HG03095 (cell line): ENCODE measurements around the gene AKR1B1.

Source experiments
- ATAC-seq: cut with Tn5 transposase; IDR thresholded peaks from one replicate; pipeline ENCODE4 v1.9.1; 2021; ENCODE audit warnings: moderate library complexity; ENCODE audit not compliant: unreplicated experiment

Gene AKR1B1

DNA sequence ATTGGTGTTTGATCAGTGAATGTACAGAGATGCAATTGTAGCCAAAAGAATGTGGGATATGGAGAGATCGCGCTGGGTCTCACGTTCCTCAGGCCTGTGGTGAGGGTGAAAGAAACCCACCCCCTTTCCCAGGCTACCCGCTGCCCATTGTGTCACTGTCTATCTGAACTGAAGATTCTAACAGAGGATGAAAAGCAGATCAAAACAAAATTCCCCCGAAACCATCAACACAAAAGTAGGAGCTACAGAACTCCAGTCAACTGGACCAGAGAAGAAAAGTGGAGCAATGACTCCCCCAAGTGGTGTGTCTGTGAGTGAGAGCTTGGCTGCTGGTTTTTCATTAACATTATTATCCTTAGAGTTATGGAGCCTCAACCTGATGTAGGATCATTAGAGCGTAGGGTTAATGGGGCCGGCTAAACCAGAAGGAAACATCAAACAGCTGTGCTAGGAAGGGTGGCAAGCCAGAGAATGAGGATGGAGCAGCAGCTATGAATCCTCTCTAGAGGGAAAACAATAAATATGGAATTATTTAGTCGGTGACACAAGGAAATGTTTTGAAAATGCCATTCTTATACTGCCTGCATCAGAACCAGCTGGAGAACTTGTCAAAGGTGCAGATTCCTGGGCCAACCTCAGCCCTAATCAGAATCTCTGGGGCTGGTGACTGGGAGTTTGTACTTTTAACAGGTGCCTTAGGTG lies 38.3 kb downstream of the AKR1B1 start:
- ATAC-seq = no peak

DNA sequence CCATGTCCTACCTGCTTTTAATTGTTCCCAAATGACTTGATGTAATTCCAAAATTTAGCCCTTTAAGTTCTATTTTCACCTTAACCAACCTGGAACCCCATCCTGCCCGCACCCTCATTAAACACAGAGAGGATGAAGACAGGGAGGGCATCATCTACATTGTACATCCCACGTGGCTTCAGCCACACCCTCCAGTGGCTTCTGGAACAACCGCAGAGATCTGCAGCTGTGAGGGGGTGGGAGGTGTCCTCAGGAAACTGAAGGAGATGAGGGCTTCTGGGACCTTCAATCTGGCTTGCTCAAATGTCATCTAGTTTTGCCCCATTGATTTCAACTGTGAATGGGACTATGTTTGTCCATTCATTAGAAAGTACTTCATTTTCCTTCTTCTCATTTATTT lies 39.0 kb downstream of the AKR1B1 start:
- ATAC-seq = no peak

DNA sequence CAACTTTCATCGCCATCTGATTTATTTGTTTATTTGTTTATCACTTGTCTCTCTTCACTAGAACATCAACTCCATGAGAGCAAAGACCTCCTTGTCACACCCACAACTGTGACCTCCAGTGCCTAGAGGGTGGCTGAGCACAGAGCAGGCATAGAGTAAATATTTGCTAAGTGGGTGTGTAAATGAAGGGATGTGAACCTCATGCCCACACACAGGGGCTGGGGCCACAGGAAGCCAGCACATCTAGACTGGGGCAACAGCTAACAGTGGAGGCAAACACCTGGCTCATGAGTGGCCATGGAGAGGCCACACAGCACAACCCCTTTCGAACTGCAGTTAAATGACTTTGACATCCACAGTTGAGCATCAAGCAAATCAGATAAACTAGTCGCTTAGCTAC lies 39.8 kb downstream of the AKR1B1 start:
- ATAC-seq = no peak

DNA sequence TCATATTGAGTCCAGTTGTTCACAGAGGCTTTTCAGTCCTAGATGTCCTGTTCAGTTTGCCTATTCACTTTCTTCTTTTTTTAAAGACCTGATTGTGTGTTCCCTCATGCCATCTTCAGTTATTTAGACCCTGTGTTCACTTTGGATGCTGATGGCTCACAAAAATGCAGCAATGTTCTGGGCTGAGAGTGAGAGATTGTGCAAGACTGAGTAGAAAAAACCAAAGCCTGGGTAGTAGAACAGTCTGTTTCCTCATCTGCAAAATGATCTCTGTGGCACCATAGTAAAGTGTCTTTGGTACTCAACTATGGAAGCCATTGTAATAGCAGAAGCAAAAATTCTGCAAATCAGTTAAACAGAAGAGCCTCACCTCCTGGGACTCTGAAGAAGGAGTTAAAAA lies 43.2 kb downstream of the AKR1B1 start:
- no peak for ATAC-seq

DNA sequence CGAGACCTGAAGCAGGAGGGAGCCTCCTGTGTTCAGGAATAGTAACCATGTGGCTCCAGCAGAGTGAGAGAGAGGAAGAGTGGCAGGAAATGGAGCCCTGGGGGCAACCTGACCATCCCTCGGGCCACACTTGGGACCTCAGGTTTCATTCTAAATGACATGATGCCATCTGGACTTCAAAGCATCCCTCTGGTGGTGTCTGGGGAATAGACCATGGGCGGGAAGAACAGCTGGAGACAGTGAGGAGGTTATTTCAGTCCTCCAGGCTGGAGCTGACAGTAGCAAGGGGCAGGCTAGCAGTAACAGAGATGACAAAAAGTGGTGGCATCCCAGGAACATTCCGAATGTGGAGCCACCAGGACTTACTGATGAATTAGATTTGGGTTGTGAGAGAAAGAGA lies 44.8 kb downstream of the AKR1B1 start:
- no peak for ATAC-seq

DNA sequence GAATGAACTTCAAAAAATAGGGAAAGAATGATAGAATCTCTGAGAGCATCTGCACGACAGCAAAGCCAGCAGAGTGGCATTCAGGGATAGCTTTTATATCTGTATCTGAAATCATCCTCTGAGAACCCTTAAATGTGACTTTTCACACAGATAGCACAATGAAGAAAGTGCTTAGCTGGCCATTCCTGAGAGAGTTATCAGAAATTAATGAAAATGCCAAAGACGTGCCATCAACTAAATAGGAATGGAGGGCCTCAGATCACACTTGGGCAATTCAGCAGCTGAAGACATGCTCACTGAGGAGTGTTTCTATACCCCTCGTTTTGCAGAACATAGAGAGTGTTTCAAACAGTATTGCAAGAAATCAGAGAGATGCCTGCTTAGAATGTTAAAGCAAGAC lies 51.6 kb downstream of the AKR1B1 start:
- no peak for ATAC-seq

DNA sequence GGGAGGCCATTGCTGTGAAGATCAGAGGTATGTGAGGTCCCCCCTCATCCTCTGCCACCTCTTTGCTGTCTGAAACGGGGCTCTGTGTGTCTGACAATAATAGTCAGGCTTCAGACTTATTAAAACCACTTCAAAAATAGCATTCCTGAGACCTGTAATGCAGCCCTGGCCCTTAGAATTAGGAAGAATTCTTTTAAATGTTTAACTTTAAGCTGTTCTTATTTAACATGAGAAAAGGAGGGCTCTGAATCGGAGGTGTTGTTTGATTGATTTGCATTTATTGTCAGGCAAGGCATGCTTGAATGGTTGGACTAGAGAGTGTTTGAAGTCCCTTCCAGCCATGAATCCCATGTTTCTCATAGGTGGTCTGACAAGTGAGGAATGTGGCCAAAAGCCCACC lies 52.5 kb downstream of the AKR1B1 start:
- no peak for ATAC-seq

DNA sequence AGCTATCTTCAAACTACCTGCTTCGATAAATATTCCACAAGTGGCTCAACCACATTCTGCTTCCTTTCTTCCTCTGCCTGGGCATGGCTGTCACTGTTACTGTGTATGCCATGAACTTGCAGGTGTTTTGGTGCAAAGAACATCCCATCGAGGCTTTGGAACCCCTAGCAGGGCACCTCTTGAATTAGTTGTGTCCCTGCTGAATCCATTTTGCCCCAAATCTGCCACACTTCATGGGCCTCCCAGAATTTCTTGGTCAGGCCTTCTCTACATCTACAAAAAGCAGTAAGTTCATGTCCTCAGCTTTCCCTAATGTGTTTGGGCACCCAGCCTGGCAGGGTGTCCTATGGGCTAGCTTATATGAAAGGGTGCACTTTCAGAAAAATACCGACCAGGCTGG lies 53.6 kb downstream of the AKR1B1 start:
- ATAC-seq = no peak

DNA sequence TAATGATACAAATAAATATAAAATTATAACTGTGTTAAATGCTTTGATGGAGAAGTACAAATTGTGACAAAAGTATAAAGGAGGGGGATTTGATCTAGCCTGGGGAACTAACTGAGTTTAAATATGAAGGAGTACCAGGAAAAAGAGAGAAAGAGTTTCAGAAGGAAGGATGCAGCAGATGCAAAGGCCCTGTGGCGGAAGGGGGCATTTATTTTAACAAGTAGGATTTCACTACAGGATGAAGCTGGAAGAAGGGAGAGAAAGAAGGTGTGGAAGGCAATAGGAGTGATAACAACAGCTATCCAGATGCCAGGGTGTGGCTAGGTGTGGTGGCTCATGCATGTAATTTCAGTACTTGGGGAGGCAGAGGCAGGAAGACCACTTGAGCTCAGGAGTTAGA lies 55.8 kb downstream of the AKR1B1 start:
- ATAC-seq = no peak

DNA sequence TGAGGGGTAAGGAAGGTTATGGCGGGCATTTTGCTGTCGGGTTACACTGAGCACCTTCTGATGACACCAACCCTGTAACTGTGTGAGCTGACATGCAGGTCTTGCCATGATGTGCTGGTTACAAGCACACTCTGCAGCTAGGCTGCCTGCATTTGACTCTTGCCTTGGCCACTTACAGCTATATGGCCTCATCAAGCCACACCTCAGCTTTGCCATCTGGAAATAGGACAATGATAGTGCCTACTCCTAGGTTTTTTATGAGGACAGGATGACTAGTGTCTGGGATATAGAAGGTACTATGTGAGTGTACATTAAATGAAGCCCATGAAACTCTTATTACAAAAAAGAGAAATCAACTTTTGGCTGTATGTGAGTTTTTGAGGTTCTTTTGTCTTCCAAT lies 58.0 kb downstream of the AKR1B1 start:
- no peak for ATAC-seq

DNA sequence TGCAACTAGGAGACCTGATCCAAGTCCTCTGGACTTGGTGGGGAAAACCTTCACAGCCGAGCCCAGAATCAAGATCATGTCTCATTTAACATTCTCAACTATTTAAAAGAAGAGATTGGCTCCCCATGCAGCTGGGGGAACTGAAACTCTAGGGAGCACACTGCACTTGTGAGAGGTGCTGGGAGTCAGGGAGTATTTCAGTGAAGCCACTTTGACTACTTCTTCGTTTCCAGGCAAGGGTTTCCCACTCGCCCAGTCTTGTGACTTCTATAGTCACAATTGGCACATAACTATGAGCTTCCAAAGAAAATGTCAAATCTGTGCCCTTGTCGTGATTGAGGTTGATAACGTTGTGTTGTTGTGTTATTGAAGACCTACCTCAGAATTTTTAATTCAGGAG lies 62.9 kb downstream of the AKR1B1 start:
- ATAC-seq = no peak

DNA sequence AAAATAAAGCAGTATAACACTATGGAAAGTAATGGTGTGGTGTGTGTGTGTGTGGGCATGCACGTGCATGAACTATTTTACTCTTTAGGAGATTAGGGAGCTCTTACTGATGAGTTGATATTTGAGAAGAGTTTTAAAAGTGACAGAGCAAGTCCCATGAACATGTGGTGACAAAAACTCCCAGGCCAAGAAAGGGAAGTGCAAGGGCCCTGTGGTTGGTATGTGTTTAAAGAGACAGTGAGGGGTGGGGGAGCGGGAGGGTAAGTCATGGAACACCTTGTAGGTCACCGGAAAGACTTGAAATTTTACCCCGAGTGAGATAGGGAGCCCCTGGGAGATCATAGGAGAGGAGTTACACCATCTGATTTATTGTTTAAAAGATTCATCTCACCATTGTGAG lies 63.3 kb downstream of the AKR1B1 start:
- no peak for ATAC-seq

DNA sequence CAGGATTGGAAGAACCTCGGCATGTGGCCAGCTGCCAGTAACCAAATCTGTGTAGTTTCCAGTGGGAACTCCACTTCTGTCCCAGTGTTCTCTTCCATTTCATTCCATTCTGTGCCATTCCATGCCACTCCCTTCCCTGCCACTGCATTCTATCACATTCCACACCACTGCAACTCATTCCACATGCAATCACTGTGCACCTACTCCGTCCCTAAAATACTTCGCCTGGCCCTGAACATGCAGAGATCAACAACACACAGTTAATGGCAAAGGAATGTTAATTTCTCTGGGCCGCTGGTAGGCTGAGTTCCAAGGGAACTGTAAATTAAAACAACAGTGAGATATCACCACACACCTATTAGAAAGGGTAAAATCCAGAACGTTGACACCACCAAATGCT lies 64.8 kb downstream of the AKR1B1 start:
- ATAC-seq = no peak
